H9 (cell line): ENCODE results near the gene RANBP3. TPM values are rescaled to one million over a fixed set of nuclear protein-coding genes. Genes with fewer than 3 reads are reported as not detected.

ENCODE experiments used
- DNase-seq: peaks from one replicate; pipeline ENCODE4 v3.0.0-alpha.2; 2017
- H2AFZ ChIP-seq: one replicate; pipeline ENCODE4 v1.6.1; 2013; ENCODE audit warnings: mild to moderate bottlenecking, low read length, control low read depth, moderate library complexity
- H2AK5ac ChIP-seq: 2 replicates; pipeline ENCODE4 v1.6.1; 2013; ENCODE audit warnings: low read length, control low read depth, mixed read lengths; ENCODE audit not compliant: insufficient read length
- H2BK120ac ChIP-seq: one replicate; pipeline ENCODE4 v1.6.1; 2013; ENCODE audit warnings: low read depth, mild to moderate bottlenecking, low read length, control low read depth, inconsistent platforms; ENCODE audit not compliant: poor library complexity, severe bottlenecking
- H2BK12ac ChIP-seq: 2 replicates; pipeline ENCODE4 v1.6.1; 2013; ENCODE audit warnings: low read length, control low read depth, mixed read lengths, low read depth; ENCODE audit not compliant: insufficient read length
- H2BK15ac ChIP-seq: 2 replicates; pipeline ENCODE4 v1.6.1; 2013; ENCODE audit warnings: low read depth, low read length, control low read depth
- H2BK20ac ChIP-seq: one replicate; pipeline ENCODE4 v1.6.1; 2013; ENCODE audit warnings: low read depth, mild to moderate bottlenecking, low read length, control low read depth, inconsistent platforms; ENCODE audit not compliant: poor library complexity, severe bottlenecking
- H2BK5ac ChIP-seq: 2 replicates; pipeline ENCODE4 v1.6.1; 2013; ENCODE audit warnings: low read length, control low read depth, mixed read lengths; ENCODE audit not compliant: insufficient read length
- H3K14ac ChIP-seq: 2 replicates; pipeline ENCODE4 v1.6.1; 2013; ENCODE audit warnings: low read length, control low read depth; ENCODE audit not compliant: insufficient read depth
- H3K18ac ChIP-seq: 2 replicates; pipeline ENCODE4 v1.6.1; 2013; ENCODE audit warnings: low read depth, mild to moderate bottlenecking, mixed read lengths, low read length, control low read depth; ENCODE audit not compliant: insufficient read length
- H3K23ac ChIP-seq: 2 replicates; pipeline ENCODE4 v1.6.1; 2013; ENCODE audit warnings: low read length, control low read depth, mixed read lengths, low read depth; ENCODE audit not compliant: insufficient read length
- H3K23me2 ChIP-seq: 2 replicates; pipeline ENCODE4 v1.6.1; 2013; ENCODE audit warnings: low read depth, mild to moderate bottlenecking, mixed read lengths, low read length, control low read depth; ENCODE audit not compliant: insufficient read length, poor library complexity, severe bottlenecking
- H3K27ac ChIP-seq: 2 replicates; pipeline ENCODE4 v1.5.1; 2013; ENCODE audit warnings: low read length, control low read depth, mixed read lengths, low read depth; ENCODE audit not compliant: insufficient read length
- H3K27me3 ChIP-seq: 2 replicates; pipeline ENCODE4 v1.6.1; 2013; ENCODE audit warnings: low read length, control low read depth, inconsistent platforms; ENCODE audit not compliant: insufficient read depth
- H3K4ac ChIP-seq: 2 replicates; pipeline ENCODE4 v1.6.1; 2013; ENCODE audit warnings: low read depth, mild to moderate bottlenecking, control low read depth, inconsistent platforms, low read length, moderate library complexity
- H3K4me1 ChIP-seq: 2 replicates; pipeline ENCODE4 v1.6.1; 2013; ENCODE audit warnings: low read length, control low read depth, inconsistent platforms; ENCODE audit not compliant: insufficient read depth
- H3K4me2 ChIP-seq: 2 replicates; pipeline ENCODE4 v1.6.1; 2013; ENCODE audit warnings: low read length, control low read depth, mixed read lengths; ENCODE audit not compliant: insufficient read length, insufficient read depth
- H3K56ac ChIP-seq: 2 replicates; pipeline ENCODE4 v1.6.1; 2013; ENCODE audit warnings: low read depth, mild to moderate bottlenecking, mixed read lengths, low read length, control low read depth; ENCODE audit not compliant: insufficient read length
- H3K79me1 ChIP-seq: 2 replicates; pipeline ENCODE4 v1.6.1; 2013; ENCODE audit warnings: low read depth, mild to moderate bottlenecking, moderate library complexity, low read length, control low read depth, inconsistent platforms; ENCODE audit not compliant: insufficient read depth, poor library complexity, severe bottlenecking
- H3K79me2 ChIP-seq: 2 replicates; pipeline ENCODE4 v1.6.1; 2013; ENCODE audit warnings: low read length, control low read depth, inconsistent platforms; ENCODE audit not compliant: insufficient read depth
- H3K9ac ChIP-seq: 2 replicates; pipeline ENCODE4 v1.6.1; 2013; ENCODE audit warnings: low read length, control low read depth, mixed read lengths; ENCODE audit not compliant: insufficient read length; ENCODE audit errors: extremely low read depth
- H3K9me3 ChIP-seq: one replicate; pipeline ENCODE4 v1.6.1; 2013; ENCODE audit warnings: low read depth, low read length, inconsistent platforms; ENCODE audit not compliant: control insufficient read depth
- H3T11ph ChIP-seq: one replicate; pipeline ENCODE4 v1.6.1; 2013; ENCODE audit warnings: mild to moderate bottlenecking, low read length, control low read depth, inconsistent platforms
- H4K20me1 ChIP-seq: one replicate; pipeline ENCODE4 v1.6.1; 2013; ENCODE audit not compliant: control insufficient read depth, insufficient read length, insufficient read depth
- H4K5ac ChIP-seq: 2 replicates; pipeline ENCODE4 v1.6.1; 2013; ENCODE audit warnings: low read depth, mild to moderate bottlenecking, mixed read lengths, low read length, control low read depth; ENCODE audit not compliant: insufficient read length
- H4K8ac ChIP-seq: replicated peaks from 2 replicates; pipeline ENCODE4 v1.6.1; 2013; ENCODE audit warnings: low read length, control low read depth, mixed read lengths, low read depth; ENCODE audit not compliant: insufficient read length
- H4K91ac ChIP-seq: 2 replicates; pipeline ENCODE4 v1.6.1; 2013; ENCODE audit warnings: low read depth, mild to moderate bottlenecking, moderate library complexity, mixed read lengths, low read length, control low read depth; ENCODE audit not compliant: insufficient read length
- H3K27ac Mint-ChIP-seq, 3 experiments: 2 replicates in 2 of 3; 3 replicates in 1 of 3; pipeline ENCODE4 v1.8.0; 2020 to 2021; ENCODE audit warnings: mixed read lengths in 3 of 3, mild to moderate bottlenecking in 1 of 3, moderate library complexity in 1 of 3
- H3K27me3 Mint-ChIP-seq: 2 replicates; pipeline ENCODE4 v1.8.0; 2021; ENCODE audit warnings: low read depth, mild to moderate bottlenecking, moderate library complexity, mixed read lengths
- H3K36me3 Mint-ChIP-seq, 3 experiments: 2 replicates in 2 of 3; 3 replicates in 1 of 3; pipeline ENCODE4 v1.8.0; 2020 to 2021; ENCODE audit warnings: low read depth in 3 of 3, mixed read lengths in 3 of 3; ENCODE audit not compliant: insufficient read depth in 1 of 3
- H3K4me1 Mint-ChIP-seq, 2 experiments: 2 replicates each; pipeline ENCODE4 v1.8.0; 2020; ENCODE audit warnings: mixed read lengths in 2 of 2
- H3K4me3 Mint-ChIP-seq, 2 experiments: 2 replicates in 1 of 2; 3 replicates in 1 of 2; pipeline ENCODE4 v1.8.0; 2020 to 2021; ENCODE audit warnings: mild to moderate bottlenecking in 2 of 2, mixed read lengths in 2 of 2, moderate library complexity in 1 of 2
- H3K9me3 Mint-ChIP-seq, 2 experiments: 2 replicates in 1 of 2; 3 replicates in 1 of 2; pipeline ENCODE4 v1.8.0; 2020; ENCODE audit warnings: mild to moderate bottlenecking in 2 of 2, mixed read lengths in 2 of 2, moderate library complexity in 1 of 2
- CTCF ChIP-seq: fragments of 200-600 bp; sonication (generic); conservative IDR thresholded peaks from 3 replicates; pipeline ENCODE4 v1.8.0; 2021; ENCODE audit warnings: antibody characterized with exemption, mild to moderate bottlenecking
- WGBS: extraction: QIAGEN DNeasy Blood & Tissue Kit; methylation state at CpG from one replicate; pipeline ENCODE4 v1.1.7; 2013; ENCODE audit warnings: missing lambda C conversion rate, low lambda C conversion rate, mixed read lengths; ENCODE audit not compliant: insufficient read length; ENCODE audit errors: extremely low coverage; 5-methylcytosine and 5-hydroxymethylcytosine counted together
- total RNA-seq: library from RNA; stranded (reverse); gene quantifications from 2 replicates; pipeline ENCODE4 v1.2.1, GENCODE V29; 2021

The RANBP3 gene
- total RNA-seq, 1 experiment from 2014 or later, result 86.5 TPM

GRCh38 chr19:6023936-6024335 lies 46.0 kb upstream of the RANBP3 start:
- Histone ChIP-seq H3K79me2 (no peaks in the 10 kb centered on the region), H3K56ac (no peak overlapping the region), H3K9me3 (no peaks in the 10 kb centered on the region), H2BK15ac (no peak overlapping the region), H3K9ac (no peak overlapping the region), H3K23ac (no peak overlapping the region), H3K4me2 (no peak overlapping the region), H2AK5ac (no peak overlapping the region), H4K5ac (no peak overlapping the region), H3K18ac (no peak overlapping the region), H2BK120ac (no peak overlapping the region), H2AFZ (no peak overlapping the region), H3K4ac (no peak overlapping the region), H3K79me1 (no peaks in the 10 kb centered on the region), H2BK5ac (no peak overlapping the region), H3K27ac (no peak overlapping the region), H4K8ac (no peak overlapping the region), H2BK12ac (no peak overlapping the region), H3K14ac (no peak overlapping the region), H3K23me2 (no peaks in the 10 kb centered on the region), H4K20me1 (no peaks in the 10 kb centered on the region), H3T11ph (no peak overlapping the region), H3K4me1 (no peaks in the 10 kb centered on the region), H3K27me3 (no peaks in the 10 kb centered on the region; the same call in 1 of the 2 replicates), H2BK20ac (no peak overlapping the region), H4K91ac (no peak overlapping the region)
- Mint-ChIP-seq H3K9me3 (no peaks in the 10 kb centered on the region; a peak in 1 of 5 replicates), H3K36me3 (no peaks in the 10 kb centered on the region), H3K27me3 (peaks cover 42% of the 10 kb centered on the region), H3K27ac (no peak overlapping the region), H3K4me3 (no peak overlapping the region), H3K4me1 (peaks cover 9 to 23% of the 10 kb centered on the region in 2 experiments; a peak in 3 of 4 replicates)
- no peak for TF ChIP-seq CTCF
- WGBS, result no CpG with 5 or more reads among the region's 12 CpGs
- DNase-seq, result no peak
